HG02938 (cell line): Measurements from ENCODE around the gene ZNF846.
"Not testable (repeated sequence)": the region's sequence is repeated elsewhere in the genome, so short reads cannot be mapped to it uniquely, and the experiment has no call there.

Source experiments
- ATAC-seq: cut with Tn5 transposase; IDR thresholded peaks from one replicate; pipeline ENCODE4 v1.9.1; 2021; ENCODE audit warnings: mild to moderate bottlenecking, moderate library complexity; ENCODE audit not compliant: unreplicated experiment

The ZNF846 gene

GRCh38 chr19:9768175-9769112 is at the start of gene ZNF846:
Gene ZNF846 (minus strand): TSS chr19:9768738. CDS start chr19:9764950, 3,788 bp downstream.
- ATAC-seq = peak; percentile 91

DNA sequence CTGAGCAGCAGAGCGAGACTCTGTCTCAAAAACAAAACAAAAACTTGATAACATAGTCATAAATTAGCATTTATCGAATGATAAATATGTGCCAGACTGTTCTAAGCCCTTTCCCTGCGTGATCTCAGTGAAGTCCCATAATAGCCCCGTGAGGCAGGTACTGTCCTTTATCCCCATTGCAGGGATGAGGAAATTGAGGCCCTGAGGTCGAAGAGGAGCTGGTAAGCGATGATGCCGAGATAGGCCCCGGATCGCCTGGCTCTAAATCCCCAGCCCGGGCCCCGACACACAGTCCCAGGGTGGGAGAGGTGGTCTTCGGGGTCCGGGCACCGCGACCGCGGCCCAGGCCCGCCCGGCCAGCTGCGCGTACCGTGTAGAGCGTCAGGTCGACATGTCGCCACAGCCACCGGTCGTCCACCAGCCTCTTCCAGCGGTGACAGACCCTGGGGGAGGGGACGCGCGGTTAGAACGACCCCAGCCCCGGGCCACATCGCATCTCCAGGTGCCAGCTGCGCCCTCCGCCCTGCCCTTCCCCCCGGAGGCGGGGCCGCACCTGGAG is 49.7 kb upstream of the ZNF846 start:
- ATAC-seq = no peak

DNA sequence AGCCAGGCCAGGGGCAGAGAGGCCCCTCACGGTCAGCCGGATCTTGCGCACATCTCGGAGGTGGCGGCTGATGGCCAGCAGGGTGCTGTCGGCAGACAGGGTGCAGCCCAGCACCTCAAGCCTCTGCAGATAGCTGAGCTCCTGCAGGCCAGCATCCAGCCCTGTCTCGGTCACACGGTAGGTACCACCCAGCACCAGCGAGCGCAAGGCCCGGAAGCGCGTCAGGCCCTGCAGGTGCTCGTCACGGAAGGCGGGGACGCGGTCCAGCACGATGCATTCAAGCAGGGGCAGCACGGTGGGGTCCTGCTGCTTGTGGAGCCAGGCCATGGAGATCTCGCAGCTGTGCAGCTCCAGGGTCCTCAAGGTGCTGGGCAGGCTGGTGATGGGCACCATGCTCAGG is 42.6 kb upstream of the ZNF846 start:
- ATAC-seq = no peak

DNA sequence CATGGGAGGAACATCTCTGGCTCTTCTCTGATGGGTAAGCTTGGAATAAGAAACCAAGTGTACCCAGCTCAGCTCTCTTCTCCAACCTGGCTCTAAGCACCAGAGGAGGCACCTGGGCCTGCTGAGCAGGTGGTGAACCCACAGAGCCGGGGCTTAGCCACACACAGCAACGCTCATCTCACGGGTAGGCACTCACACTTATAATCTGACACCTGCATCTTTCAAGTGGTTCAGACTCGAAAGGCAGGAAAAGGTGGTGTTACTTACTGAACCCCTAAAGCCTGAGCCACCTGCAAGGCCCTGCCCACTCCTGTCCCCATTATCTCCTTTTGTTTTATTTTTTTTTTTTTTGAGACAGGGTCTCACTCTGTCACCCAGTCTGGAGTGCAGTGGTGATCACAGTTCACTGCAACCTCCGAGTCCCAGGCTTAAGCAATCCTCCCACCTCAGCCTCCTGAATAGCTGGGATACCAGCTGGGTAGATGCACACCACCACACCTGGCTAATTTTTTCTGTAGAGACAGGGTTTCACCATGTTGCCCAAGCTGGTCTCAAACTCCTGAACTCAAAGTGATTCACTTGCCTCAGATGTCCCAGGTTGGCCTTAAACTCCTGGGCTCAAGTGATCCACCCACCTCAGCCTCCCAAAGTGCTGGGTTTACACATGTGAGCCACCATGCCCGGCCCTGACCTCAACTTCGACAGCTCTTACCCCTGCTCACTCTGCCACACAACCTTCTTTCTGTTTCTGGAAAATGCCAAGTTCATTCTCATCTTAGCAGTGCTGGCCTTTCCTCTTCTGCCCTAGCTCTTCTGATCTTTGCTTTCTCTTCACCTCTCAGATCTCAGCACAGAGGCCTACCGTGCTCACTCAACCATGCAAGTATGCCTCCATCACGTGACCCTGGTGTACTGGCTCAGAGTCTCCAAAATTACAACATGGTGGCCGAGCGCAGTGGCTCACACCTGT is 40.6 kb upstream of the ZNF846 start:
- no peak for ATAC-seq

DNA sequence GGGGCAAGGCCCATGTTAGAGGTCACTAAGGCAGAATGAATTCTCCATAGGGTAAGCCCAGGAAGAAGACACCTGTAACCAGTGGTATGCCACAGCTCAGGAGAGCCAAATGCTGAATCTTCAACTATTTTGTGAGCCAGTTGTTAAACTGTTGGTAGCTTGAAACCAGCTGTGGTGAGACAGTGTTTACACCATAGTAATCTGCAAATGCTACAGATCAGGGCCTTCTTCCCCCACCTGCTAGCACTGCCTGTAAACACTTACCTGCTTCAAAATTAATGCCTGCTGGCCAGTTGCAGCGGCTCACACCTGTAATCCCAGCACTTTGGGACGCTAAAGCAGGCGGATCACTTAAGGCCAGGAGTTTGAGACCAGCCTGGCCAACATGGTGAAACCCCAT is 38.3 kb upstream of the ZNF846 start:
- ATAC-seq = no peak

GRCh38 chr19:9801976-9802375 is 33.4 kb upstream of the ZNF846 start:
- no peak for ATAC-seq

GRCh38 chr19:9799162-9799561 is 30.6 kb upstream of the ZNF846 start:
- no peak for ATAC-seq

DNA sequence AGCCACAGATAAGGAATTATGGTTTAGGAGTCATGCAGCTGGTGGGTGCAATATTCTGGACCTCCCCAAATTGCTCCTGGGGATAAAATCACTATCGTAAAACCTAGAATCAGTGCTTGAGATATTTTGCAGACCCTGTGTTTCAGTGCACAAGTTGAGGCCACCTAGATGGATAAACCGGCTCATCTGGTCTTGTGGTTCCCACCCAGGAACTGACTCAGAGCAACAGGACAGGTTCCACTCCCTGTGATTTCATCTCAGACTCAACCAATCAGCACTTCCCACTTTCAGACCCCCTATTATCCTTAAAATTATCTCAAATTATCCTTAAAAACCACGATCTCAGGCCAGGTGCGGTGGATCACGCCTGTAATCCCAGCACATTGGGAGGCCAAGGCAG is 29.3 kb upstream of the ZNF846 start:
- no peak for ATAC-seq

- peak; percentile 48 for ATAC-seq
These were observed 27.7 kb upstream of the ZNF846 start for GRCh38 chr19:9796113-9796773.

- ATAC-seq = no peak
These were observed 24.6 kb upstream of the ZNF846 start for GRCh38 chr19:9793071-9793591.

DNA sequence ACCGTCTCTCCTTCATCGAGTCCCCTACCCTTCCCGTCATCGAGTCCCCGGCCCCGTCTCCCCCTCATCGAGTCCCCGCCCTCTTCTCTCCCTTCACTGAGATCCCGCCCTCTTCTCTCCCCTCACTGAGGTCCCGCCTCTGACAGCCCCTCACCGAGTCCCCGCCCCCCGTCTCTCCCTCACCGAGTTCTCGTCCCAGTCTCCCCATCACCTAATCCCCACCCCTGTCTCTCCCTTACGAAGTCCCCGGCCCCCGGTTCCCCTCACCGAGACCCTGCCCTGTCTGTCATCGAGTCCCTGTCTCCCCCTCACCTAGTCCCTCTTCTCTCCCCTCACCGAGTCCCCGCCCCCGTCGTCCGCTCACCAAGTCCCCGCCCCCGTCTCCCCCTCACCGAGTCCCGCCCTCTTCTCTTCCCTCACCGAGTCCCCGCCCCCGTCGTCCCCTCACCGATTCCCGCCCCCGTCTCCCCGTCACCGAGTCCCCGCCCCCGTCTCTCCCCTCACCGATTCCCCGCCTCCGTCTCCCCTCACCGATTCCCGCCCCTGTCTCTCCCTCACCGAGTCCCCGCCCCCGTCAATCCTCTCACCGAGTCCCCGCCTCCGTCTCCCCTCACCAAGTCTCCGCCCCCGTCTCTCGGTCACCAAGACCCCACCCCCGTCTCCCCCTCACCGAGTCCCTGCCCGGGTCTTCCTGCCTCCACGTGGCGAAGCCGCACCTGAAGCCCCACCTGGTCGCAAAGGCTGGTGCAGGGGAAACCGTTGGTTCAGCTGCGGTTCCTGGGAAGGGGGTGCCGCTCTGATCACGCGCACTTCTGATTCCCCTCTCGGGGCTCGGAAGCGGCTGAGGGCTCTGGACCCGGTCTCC is 23.9 kb upstream of the ZNF846 start:
- ATAC-seq = no peak

GRCh38 chr19:9791552-9792205 is 23.1 kb upstream of the ZNF846 start:
- ATAC-seq = no peak

DNA sequence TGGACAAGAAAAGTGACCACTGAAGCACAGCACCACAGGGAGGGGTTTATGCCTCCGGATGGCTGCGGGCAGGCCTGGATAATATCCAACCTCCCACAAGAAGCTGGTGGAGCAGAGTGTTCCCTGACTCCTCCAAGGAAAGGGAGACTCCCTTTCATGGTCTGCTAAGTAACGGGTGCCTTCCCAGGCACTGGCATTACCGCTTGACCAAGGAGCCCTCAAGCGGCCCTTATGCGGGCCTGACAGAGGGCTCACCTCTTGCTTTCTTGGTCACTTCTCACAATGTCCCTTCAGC is 22.5 kb upstream of the ZNF846 start:
- not testable (repeated sequence) for ATAC-seq

DNA sequence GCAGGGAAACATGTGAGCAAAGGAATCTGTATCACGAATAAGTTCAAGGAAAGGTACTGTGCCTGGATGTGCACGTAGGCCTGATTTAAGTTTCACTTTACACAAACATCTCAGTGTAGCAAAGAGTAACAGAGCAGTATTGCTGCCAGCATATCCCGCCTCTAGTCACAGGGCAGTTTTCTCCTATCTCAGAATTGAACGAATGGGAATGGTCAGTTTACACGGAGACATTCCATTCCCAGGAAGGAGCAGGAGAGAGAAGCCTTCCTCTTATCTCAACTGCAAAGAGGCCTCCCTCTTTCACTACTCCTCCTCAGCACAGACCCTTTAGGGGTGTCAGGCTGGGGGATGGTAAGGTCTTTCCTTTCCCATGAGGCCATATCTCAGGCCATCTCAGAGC is 21.0 kb upstream of the ZNF846 start:
- ATAC-seq = not testable (repeated sequence)

- ATAC-seq = no peak
These were observed 20.5 kb upstream of the ZNF846 start for GRCh38 chr19:9789066-9789465.

- ATAC-seq = not testable (repeated sequence)
These were observed 20.1 kb upstream of the ZNF846 start for GRCh38 chr19:9788604-9789003.

DNA sequence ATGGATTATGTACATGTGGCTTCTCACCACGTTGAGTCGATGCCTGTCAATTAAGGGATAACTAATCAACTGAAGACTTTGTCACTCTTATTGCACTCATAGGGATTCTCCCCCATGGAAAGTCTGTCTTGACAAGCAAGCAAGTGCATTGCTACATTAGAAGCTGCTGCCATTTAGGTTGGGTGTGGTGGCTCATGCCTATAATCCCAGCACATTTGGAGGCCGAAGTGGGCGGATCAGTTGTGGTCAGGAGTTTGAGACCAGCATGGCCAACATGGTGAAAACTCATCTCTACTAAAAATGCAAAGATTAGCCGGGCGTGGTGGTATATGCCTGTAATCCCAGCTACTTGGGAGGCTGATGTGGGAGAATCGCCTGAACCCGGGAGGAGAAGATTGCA is 18.3 kb upstream of the ZNF846 start:
- no peak for ATAC-seq

DNA sequence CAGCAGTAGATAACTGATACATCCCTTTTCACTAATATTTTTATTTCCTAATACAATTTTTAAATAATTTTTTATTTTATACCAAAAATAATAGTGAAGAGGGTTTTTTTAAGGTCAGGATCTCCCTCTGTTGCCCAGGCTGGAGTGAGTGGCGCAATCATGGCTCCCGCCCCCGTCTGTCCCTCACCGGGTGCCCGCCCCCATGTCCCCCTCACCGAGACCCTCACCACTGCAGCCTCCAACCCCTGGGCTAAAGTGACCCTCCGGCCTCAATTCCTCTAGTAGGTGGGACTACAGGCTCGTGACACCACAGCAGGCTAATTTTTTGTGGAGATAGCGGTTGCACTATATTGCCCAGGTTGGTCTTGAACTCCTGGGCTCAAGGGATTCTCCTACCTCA is 17.8 kb upstream of the ZNF846 start:
- no peak for ATAC-seq
